Progenitor cell of endocrine pancreas (in vitro differentiated cells): ENCODE data around the gene SLC17A8. TPM values are rescaled to one million over a fixed set of nuclear protein-coding genes. Genes with fewer than 3 reads are reported as not detected.
A peak's percentile ranks its signal among the peaks of the same experiment; 100 is the strongest.

Experiments
- DNase-seq: peaks from one replicate; pipeline ENCODE4 v3.0.0; 2021; ENCODE audit warnings: low spot score; ENCODE audit not compliant: unreplicated experiment
- H3K27ac Mint-ChIP-seq: 2 replicates; pipeline ENCODE4 v1.8.0; 2021; ENCODE audit warnings: mild to moderate bottlenecking, moderate library complexity, mixed read lengths
- H3K27me3 Mint-ChIP-seq: 2 replicates; pipeline ENCODE4 v1.8.0; 2021; ENCODE audit warnings: mixed read lengths
- H3K36me3 Mint-ChIP-seq: 2 replicates; pipeline ENCODE4 v1.8.0; 2022; ENCODE audit warnings: mixed read lengths; ENCODE audit not compliant: insufficient read depth
- H3K4me1 Mint-ChIP-seq: 2 replicates; pipeline ENCODE4 v1.8.0; 2021; ENCODE audit warnings: low read depth, mixed read lengths
- H3K4me3 Mint-ChIP-seq: 2 replicates; pipeline ENCODE4 v1.8.0; 2021; ENCODE audit warnings: low read depth, mild to moderate bottlenecking, moderate library complexity, mixed read lengths
- H3K9me3 Mint-ChIP-seq: 2 replicates; pipeline ENCODE4 v1.8.0; 2021; ENCODE audit warnings: low read depth, mixed read lengths
- total RNA-seq: library from RNA; stranded (reverse); gene quantifications from 2 replicates; pipeline ENCODE4 v1.2.1, GENCODE V29; 2021
- TF ChIP-seq, protein P1 (sequence below): fragments of 200-600 bp; sonication (generic); IDR thresholded peaks from one replicate; pipeline ENCODE4 v1.5.0; 2021; ENCODE audit warnings: antibody characterized with exemption, mild to moderate bottlenecking; ENCODE audit not compliant: unreplicated experiment

The SLC17A8 gene
- total RNA-seq, 1 donor from 2014 or later: 1.5 TPM

- H3K27me3 Mint-ChIP-seq: no peaks in the 10 kb centered on the region
- H3K36me3 Mint-ChIP-seq: no peaks in the 10 kb centered on the region
- H3K4me1 Mint-ChIP-seq: no peaks in the 10 kb centered on the region
- no peak overlapping the region for H3K4me3 Mint-ChIP-seq
- no peak overlapping the region for H3K27ac Mint-ChIP-seq
- no peaks in the 10 kb centered on the region for H3K9me3 Mint-ChIP-seq
- TF ChIP-seq, protein P1, sequence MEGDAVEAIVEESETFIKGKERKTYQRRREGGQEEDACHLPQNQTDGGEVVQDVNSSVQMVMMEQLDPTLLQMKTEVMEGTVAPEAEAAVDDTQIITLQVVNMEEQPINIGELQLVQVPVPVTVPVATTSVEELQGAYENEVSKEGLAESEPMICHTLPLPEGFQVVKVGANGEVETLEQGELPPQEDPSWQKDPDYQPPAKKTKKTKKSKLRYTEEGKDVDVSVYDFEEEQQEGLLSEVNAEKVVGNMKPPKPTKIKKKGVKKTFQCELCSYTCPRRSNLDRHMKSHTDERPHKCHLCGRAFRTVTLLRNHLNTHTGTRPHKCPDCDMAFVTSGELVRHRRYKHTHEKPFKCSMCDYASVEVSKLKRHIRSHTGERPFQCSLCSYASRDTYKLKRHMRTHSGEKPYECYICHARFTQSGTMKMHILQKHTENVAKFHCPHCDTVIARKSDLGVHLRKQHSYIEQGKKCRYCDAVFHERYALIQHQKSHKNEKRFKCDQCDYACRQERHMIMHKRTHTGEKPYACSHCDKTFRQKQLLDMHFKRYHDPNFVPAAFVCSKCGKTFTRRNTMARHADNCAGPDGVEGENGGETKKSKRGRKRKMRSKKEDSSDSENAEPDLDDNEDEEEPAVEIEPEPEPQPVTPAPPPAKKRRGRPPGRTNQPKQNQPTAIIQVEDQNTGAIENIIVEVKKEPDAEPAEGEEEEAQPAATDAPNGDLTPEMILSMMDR: no peak
- DNase-seq: no peak
Observed at GRCh38 chr12:100401660-100402059, 44.8 kb downstream of the SLC17A8 start.

GRCh38 chr12:100402763-100403162, 45.9 kb downstream of the SLC17A8 start:
- Mint-ChIP-seq H3K36me3 (no peaks in the 10 kb centered on the region), H3K9me3 (no peaks in the 10 kb centered on the region), H3K27me3 (no peaks in the 10 kb centered on the region), H3K4me1 (no peaks in the 10 kb centered on the region), H3K4me3 (no peak overlapping the region), H3K27ac (no peak overlapping the region)
- DNase-seq: no peak
- TF ChIP-seq, protein P1: no peak

DNA sequence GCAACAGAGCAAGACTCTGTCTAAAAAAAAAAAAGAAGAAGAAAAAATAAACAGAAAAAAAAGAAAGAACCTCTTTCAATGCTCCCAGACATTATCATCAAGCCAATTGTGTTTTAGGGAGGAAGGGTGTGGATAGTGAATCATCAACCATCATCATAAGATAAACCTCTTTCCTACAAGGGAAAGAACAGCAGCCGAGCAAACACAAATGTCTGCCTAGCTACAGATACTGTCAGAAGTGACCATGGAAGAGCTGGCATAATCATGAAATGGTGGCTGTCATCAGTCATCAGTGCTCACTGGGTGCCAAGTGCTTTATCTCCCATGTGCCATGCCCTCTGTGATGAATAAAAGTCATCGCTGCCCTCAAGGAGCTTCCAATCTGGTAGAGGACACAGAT, 46.6 kb downstream of the SLC17A8 start:
- Mint-ChIP-seq H3K4me3 (no peak overlapping the region), H3K9me3 (no peaks in the 10 kb centered on the region)

DNA sequence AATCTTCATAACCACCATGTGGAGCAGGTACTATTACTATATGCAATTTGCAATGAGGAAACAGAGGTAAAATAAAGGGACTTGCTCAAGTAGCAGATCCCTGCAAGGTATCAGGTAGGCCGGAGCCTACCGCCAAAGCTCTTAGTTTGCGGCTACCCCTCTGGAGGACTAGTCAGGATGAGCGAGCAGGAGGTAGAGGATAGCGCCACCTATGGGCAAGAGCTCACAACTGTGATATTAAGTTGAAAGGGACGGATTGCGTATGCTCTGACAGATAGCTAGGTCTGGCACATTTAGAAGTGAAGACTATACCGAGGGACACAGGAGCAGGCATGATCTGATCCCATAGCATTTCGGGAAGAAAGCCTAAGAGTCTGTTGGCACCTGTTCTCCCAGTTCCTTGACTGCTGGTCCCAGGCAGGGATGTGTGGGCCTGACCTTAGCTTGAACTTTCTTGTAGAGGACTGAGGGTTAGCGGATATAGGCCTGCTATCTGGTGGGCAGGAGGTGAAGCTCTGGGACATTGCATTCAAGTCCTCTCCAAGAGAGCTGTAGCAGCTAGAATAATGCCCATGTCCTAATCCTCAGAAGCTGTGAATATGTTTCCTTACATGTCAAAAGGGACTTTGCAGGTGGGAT, 48.0 kb downstream of the SLC17A8 start:
- TF ChIP-seq, protein P1: peak; percentile 69
- Mint-ChIP-seq H3K4me1 (no peaks in the 10 kb centered on the region), H3K27me3 (no peaks in the 10 kb centered on the region), H3K27ac (no peak overlapping the region), H3K9me3 (no peaks in the 10 kb centered on the region), H3K4me3 (no peak overlapping the region), H3K36me3 (no peaks in the 10 kb centered on the region)
- DNase-seq: peak; percentile 13

More for the DNA sequence above, 46.6 kb downstream of the SLC17A8 start:
- TF ChIP-seq, protein P1: no peak
- H3K4me1 Mint-ChIP-seq: no peaks in the 10 kb centered on the region
- no peak overlapping the region for H3K27ac Mint-ChIP-seq
- no peaks in the 10 kb centered on the region for H3K27me3 Mint-ChIP-seq
- DNase-seq: no peak
- H3K36me3 Mint-ChIP-seq: no peaks in the 10 kb centered on the region

- Mint-ChIP-seq H3K27ac (no peak overlapping the region), H3K4me1 (no peaks in the 10 kb centered on the region), H3K36me3 (no peaks in the 10 kb centered on the region), H3K27me3 (no peaks in the 10 kb centered on the region), H3K9me3 (no peaks in the 10 kb centered on the region), H3K4me3 (no peak overlapping the region)
- no peak for DNase-seq
- TF ChIP-seq, protein P1: no peak
Observed at GRCh38 chr12:100413001-100413400, 56.1 kb downstream of the SLC17A8 start.
